Spinal cord (tissue), 10 donors: ENCODE measurements around the gene PALLD. TPM values are rescaled to one million over a fixed set of nuclear protein-coding genes. Genes with fewer than 3 reads are reported as not detected.

ENCODE experiments used
- DNase-seq, 6 donors: peaks; one replicate each; pipeline versions ENCODE4 v3.0.0 to v3.0.0-alpha.2; 2013 to 2015; ENCODE audit warnings: low spot score in 6 of 6, low read depth in 4 of 6
- H3K27ac ChIP-seq: one replicate; pipeline ENCODE4 v1.5.1; 2013; ENCODE audit warnings: low read depth, low read length, control low read depth
- H3K27me3 ChIP-seq: one replicate; pipeline ENCODE4 v1.6.1; 2013; ENCODE audit warnings: low read length; ENCODE audit not compliant: control insufficient read depth, insufficient read depth
- H3K36me3 ChIP-seq: one replicate; pipeline ENCODE4 v1.6.1; 2013; ENCODE audit warnings: low read length; ENCODE audit not compliant: control insufficient read depth, insufficient read depth
- H3K4me1 ChIP-seq: one replicate; pipeline ENCODE4 v1.6.1; 2013; ENCODE audit warnings: low read length; ENCODE audit not compliant: control insufficient read depth, insufficient read depth
- H3K4me3 ChIP-seq: one replicate; pipeline ENCODE4 v1.5.1; 2013; ENCODE audit warnings: low read depth, low read length, control low read depth
- H3K9me3 ChIP-seq: one replicate; pipeline ENCODE4 v1.6.1; 2013; ENCODE audit warnings: low read length; ENCODE audit not compliant: control insufficient read depth, insufficient read depth
- WGBS: methylation state at CpG from one replicate; pipeline ENCODE4 v1.1.5; 2013; ENCODE audit warnings: missing lambda C conversion rate; ENCODE audit not compliant: insufficient coverage; 5-methylcytosine and 5-hydroxymethylcytosine counted together
- polyA plus RNA-seq, 2 donors: library from polyadenylated mRNA; unstranded; fragments of 120-200 nt; gene quantifications; one replicate each; pipeline ENCODE4 v1.2.1, GENCODE V29; 2013; ENCODE audit not compliant: insufficient read length in 2 of 2
- total RNA-seq, 2 donors: library from RNA; depleted of rRNA in 1 of 2; stranded (reverse); fragments of 120-200 nt in 1 of 2; fragments of >200 nt in 1 of 2; gene quantifications; one replicate each; pipeline versions ENCODE4 v1.2.3 to v1.2.4, GENCODE V29; 2013 to 2014
- donor health status: healthy.

Gene PALLD
- total and polyA plus RNA-seq, 4 donors = 45.9 to 71.1 (median 62.4) TPM

DNA sequence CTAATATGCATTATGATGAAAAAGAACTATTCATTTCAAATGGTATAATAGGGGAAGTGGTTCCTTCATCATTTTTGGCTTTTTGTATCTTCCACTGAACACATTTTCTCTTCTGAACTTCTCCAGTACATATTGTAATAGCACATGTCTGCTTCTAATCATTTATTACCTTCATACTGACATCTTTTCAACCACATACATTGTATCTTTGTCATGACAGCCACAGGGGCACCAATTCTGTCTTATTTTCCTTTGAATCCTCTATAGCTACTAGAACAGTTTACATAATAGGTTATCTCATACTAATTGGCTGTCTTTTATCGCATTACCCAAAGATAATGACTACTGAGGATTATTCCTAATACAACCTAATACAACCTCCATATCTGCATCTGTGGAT is 37.7 kb downstream of the PALLD start:
- no peak for DNase-seq
- Histone ChIP-seq H3K27ac (no peak overlapping the region), H3K9me3 (no peaks in the 10 kb centered on the region), H3K27me3 (no peaks in the 10 kb centered on the region), H3K36me3 (no peaks in the 10 kb centered on the region), H3K4me1 (no peaks in the 10 kb centered on the region), H3K4me3 (no peak overlapping the region)
- no CpG with 5 or more reads among the region's 1 CpG for WGBS

DNA sequence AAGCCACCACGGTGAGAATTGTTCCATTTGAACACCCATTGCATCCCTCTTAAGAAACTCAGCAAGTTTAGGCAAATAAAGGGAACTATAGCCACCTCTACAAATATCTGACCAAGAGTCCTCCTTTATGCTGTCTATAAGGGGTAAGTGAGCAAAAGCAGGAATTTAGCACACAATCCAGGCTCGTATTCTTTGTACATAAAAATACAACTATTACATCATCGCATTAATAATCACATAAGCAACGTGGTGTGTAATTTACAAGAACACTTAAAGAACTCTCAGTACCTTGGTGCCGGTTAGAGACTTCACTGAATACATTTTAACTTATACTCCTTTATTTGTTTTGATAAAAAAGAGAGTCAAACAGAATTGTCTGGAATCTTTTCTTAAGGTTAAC is 38.8 kb downstream of the PALLD start:
- H3K4me1 ChIP-seq = no peaks in the 10 kb centered on the region
- H3K27me3 ChIP-seq = no peaks in the 10 kb centered on the region
- H3K27ac ChIP-seq = no peak overlapping the region
- no peaks in the 10 kb centered on the region for H3K36me3 ChIP-seq
- H3K4me3 ChIP-seq = no peak overlapping the region
- WGBS = no CpG with 5 or more reads among the region's 5 CpGs
- DNase-seq = no peak
- H3K9me3 ChIP-seq = no peaks in the 10 kb centered on the region

DNA sequence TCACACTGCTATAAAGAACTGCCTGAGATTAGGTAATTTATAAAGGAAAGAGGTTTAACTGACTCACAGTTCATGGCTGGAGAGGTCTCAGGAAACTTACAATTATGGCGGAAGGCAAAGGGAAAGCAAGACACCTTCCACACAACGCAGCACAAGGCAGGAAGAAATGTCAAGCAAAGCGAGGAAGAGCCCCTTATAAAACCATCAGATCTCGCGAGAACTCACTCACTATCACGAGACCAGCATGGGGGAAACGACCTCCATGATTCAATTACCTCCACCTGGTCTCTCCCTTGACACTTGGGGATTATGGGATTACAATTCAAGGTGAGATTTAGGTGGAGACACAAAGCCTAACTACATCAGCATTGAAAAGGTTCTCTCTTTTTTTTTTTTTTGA is 39.6 kb downstream of the PALLD start:
- H3K9me3 ChIP-seq = no peaks in the 10 kb centered on the region
- no peaks in the 10 kb centered on the region for H3K4me1 ChIP-seq
- no peak overlapping the region for H3K27ac ChIP-seq
- DNase-seq = no peak
- no peak overlapping the region for H3K4me3 ChIP-seq
- no peaks in the 10 kb centered on the region for H3K36me3 ChIP-seq
- WGBS = 100% methylated on average over 2 of the region's 7 CpGs
- no peaks in the 10 kb centered on the region for H3K27me3 ChIP-seq

DNA sequence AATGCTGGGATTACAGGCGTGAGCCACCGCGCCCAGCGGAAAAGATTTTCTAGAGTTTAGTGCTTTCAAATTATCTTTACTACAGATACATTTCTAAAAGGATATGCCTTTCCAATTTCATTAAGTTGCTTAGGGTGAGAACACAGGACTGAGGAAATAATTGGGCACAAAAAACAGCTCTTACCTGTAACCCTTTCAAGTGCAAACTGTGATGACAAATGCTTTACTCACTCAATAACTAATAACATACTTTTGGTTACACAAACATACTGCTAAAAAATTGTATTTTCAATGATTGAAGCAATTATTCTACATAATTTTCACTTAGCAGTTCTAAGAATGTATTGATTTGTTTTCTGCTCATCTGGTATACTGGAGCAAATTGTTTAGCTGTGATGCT is 40.2 kb downstream of the PALLD start:
- H3K27me3 ChIP-seq = no peaks in the 10 kb centered on the region
- H3K4me1 ChIP-seq = no peaks in the 10 kb centered on the region
- H3K9me3 ChIP-seq = no peaks in the 10 kb centered on the region
- no peaks in the 10 kb centered on the region for H3K36me3 ChIP-seq
- no peak for DNase-seq
- WGBS = no CpG with 5 or more reads among the region's 4 CpGs
- H3K27ac ChIP-seq = no peak overlapping the region
- no peak overlapping the region for H3K4me3 ChIP-seq

DNA sequence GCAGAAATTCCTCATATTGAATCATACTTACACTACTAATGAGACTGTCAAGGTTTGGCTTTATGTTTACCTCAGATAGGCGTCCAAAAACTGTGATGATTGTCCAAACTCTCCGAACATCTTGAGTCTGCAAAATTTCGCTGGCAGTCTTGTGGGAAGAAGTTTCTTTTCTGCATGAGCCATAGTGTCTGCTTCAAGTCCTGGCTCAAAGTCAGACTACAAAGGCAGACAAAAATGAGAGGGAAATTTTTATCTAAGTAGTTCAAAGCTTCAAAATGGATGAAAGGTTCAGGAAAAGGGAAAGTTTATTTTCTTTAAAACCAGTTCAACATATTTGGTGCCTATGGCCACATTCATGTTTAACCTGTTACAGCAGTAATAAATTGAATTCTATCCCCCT is 40.7 kb downstream of the PALLD start:
- Histone ChIP-seq H3K4me3 (no peak overlapping the region), H3K36me3 (no peaks in the 10 kb centered on the region), H3K27me3 (no peaks in the 10 kb centered on the region), H3K4me1 (no peaks in the 10 kb centered on the region), H3K9me3 (no peaks in the 10 kb centered on the region), H3K27ac (no peak overlapping the region)
- 100% methylated on average over 3 of the region's 3 CpGs for WGBS
- DNase-seq = peak in 1 of 6 donors; percentile 22

DNA sequence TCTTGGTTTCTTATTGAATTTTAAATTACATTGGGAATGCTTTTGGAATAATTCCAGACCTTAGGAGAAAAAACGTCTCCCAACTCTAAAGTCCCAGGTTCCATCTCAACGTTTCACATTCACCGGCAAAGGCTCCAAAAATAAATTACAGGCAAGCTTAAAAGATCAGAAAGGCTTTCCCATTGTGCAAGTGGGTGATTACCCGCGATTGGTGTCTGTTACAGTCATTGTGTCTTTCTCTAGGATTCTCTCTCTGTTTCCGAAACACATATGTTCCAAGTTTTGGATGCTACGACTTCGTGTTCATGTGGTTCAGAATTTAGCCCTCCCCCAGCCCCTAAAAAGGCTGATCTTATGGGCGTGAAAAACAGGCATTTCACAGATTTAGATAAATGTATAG is 41.8 kb downstream of the PALLD start:
- Histone ChIP-seq H3K4me3 (no peak overlapping the region), H3K9me3 (no peaks in the 10 kb centered on the region), H3K27me3 (no peaks in the 10 kb centered on the region), H3K27ac (no peak overlapping the region), H3K36me3 (no peaks in the 10 kb centered on the region), H3K4me1 (no peaks in the 10 kb centered on the region)
- 73% methylated on average over 3 of the region's 9 CpGs for WGBS
- DNase-seq = no peak

DNA sequence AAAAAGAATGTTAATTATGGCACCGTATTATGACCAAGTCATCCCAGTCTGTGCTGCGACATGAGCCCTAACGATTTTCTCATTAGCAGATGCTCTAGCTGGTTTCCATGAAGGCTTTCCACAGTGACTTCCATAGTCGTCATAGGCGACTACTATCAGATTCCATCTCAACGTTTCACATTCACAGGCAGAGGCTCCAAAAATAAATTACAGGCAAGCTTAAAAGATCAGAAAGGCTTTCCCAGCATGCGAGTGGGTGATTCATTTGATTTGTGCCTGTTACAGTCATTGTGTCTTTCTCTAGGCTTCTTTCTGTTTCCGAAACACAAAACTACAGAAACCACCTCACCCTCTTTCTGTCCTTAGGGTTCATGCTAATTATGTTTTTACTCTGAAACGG is 43.2 kb downstream of the PALLD start:
- Histone ChIP-seq H3K9me3 (no peaks in the 10 kb centered on the region), H3K36me3 (no peaks in the 10 kb centered on the region), H3K27me3 (no peaks in the 10 kb centered on the region), H3K27ac (no peak overlapping the region), H3K4me3 (no peak overlapping the region), H3K4me1 (no peaks in the 10 kb centered on the region)
- DNase-seq = peak in 1 of 6 donors; percentile 61
- WGBS = 29% methylated on average over 5 of the region's 9 CpGs

DNA sequence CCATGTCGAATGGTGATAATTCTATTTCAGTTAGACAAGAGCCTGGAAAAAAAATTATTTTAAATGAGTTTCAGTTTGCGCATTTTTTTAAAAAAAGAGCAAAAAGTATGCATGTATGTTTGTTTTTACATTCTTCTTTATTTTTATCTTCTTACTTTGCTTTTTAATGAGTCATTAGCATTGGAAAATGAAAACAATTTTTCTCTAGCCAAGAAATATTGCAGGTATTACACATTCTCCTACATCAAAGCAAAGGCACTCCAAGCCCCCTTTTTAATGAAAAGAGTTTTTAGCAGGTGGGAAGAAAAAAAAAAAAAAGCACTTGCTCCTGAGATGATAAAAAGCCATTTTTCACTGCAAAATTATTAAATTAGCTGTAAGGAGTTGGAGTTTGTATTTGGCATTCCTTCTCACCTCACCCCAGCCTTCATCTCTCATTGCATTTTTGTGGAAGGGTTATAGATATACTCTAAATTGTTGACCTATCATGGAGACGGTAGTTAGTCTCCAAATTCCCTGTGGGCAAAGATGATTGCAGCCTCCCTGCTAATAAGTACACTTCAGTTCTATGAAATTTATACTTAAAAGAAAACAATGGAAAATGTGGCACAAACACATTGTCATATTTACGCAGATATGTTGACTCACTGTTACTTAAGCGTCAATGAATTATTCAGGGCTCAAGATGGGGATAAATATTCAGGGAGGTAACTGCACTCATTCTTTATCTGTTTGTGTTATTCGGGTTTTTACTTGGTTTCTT is 43.8 kb downstream of the PALLD start:
- Histone ChIP-seq H3K36me3 (no peaks in the 10 kb centered on the region), H3K4me1 (no peaks in the 10 kb centered on the region), H3K4me3 (no peak overlapping the region), H3K27ac (no peak overlapping the region), H3K9me3 (no peaks in the 10 kb centered on the region), H3K27me3 (no peaks in the 10 kb centered on the region)
- no peak for DNase-seq
- 80% methylated on average over 1 of the region's 6 CpGs for WGBS

DNA sequence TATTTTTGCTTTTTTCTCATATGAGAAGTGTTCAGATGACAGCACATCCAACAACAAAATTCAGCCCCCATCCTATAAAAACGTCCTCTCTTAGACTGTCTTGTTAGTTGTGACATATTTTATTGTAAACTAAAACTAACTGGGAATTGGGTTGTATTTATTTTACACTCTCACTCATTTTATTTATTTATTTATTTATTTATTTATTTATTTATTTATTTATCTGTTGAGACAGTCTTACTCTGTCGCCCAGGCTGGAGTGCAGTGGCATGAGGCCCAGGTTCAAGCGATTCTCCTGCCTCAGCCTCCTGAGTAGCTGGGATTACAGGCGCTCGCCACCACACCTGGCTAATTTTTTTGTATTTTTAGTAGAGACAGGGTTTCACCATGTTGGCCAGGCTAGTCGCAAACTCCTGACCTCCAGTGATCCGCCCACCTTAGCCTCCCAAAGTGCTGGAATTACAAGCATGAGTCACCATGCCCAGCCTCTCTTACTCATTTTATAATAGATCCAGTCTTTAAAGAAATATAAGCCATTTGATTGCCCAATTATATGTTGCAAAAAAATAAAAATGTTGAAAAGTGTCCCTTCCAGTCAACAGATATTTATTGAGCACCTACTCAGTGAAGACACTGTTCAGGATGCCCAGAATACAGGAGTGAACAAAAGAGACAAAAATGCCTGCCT is 44.6 kb downstream of the PALLD start:
- H3K9me3 ChIP-seq = no peaks in the 10 kb centered on the region
- H3K27me3 ChIP-seq = no peaks in the 10 kb centered on the region
- DNase-seq = no peak
- no peak overlapping the region for H3K4me3 ChIP-seq
- H3K27ac ChIP-seq = no peak overlapping the region
- 100% methylated on average over 1 of the region's 7 CpGs for WGBS
- H3K36me3 ChIP-seq = no peaks in the 10 kb centered on the region
- H3K4me1 ChIP-seq = no peaks in the 10 kb centered on the region

DNA sequence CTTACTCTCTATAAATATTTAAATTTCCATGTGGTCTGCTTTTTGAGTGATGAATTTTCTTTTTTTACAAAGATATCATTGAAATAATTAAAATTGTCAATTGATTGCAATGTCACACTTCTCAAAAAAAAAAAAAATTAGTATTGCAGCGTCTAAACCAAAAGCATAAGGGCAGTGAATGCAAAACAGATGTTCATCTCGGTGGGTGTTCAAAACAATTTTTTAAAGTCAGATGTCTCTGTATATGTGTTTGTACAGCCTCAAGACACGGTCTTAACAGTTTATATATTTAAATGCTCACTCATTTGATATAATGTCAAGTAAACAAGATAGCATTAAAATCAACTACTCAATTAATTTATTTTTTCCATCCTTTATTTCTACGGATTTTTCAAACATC is 52.3 kb downstream of the PALLD start:
- Histone ChIP-seq H3K27ac (no peak overlapping the region), H3K4me1 (no peaks in the 10 kb centered on the region), H3K9me3 (no peaks in the 10 kb centered on the region), H3K27me3 (no peaks in the 10 kb centered on the region), H3K4me3 (no peak overlapping the region), H3K36me3 (no peaks in the 10 kb centered on the region)
- DNase-seq = peak in 2 of 6 donors; percentile 28 to 68
- no CpG with 5 or more reads among the region's 4 CpGs for WGBS
